ENCODE data around the gene ZNF3.

- TF ChIP-seq CTCF (IDR thresholded peaks at IDR 0.05; ENCODE audit: low read depth, low read length) (no peak), EZH2phosphoT487 (IDR thresholded peaks at IDR 0.05; ENCODE audit: low read depth) (no peak)
Measured at GRCh38 chr7:100099452-100099851, 17.9 kb upstream of the ZNF3 start.

All from OCI-LY3 (cell line).